Measurements from ENCODE around the gene BLNK. TPM values are rescaled to one million over a fixed set of nuclear protein-coding genes. Genes with fewer than 3 reads are reported as not detected.

The BLNK gene
- total RNA-seq, 1 donor from 2014 or later: 1.4 TPM

GRCh38 chr10:96188916-96189315 is 82.5 kb downstream of the BLNK start:
- no peak overlapping the region for H3K4me3 ChIP-seq
- H3K27me3 ChIP-seq (ENCODE audit: low read depth): no peaks in the 10 kb centered on the region
- H3K27ac ChIP-seq (replicated peaks): no peak overlapping the region
- H3K4me1 ChIP-seq: no peaks in the 10 kb centered on the region
- TF ChIP-seq CTCF (IDR thresholded peaks at IDR 0.05; ENCODE audit: borderline replicate concordance): no peak
- peaks cover 17% of the 10 kb centered on the region for H3K9me3 ChIP-seq (replicated peaks)
- intact Hi-C loops (cut with micrococcal nuclease): no loop called here
- no peak for DNase-seq
- H3K36me3 ChIP-seq: no peaks in the 10 kb centered on the region

DNA sequence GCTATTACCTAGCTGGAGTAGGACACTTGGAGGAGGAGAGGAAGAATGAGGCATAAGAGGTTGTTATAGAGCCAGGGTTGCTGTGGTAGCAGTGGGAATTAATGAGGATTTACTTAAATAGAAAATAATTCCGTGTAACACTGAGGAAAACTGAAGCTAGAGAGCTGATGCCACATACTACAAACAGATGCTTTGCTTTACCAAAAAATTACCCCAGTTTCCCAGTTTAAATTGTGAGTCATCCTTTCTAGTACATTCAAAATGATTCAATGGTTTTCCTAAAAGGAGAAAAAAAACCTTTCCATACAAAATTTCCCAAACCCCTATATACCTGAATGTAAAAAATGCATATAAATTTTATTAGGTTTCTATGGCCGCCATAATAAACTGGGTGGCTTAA is 82.9 kb downstream of the BLNK start:
- Histone ChIP-seq H3K4me3 (no peak overlapping the region), H3K4me1 (no peaks in the 10 kb centered on the region), H3K27ac (replicated peaks) (no peak overlapping the region), H3K9me3 (replicated peaks) (peaks cover 20% of the 10 kb centered on the region), H3K36me3 (no peaks in the 10 kb centered on the region), H3K27me3 (ENCODE audit: low read depth) (no peaks in the 10 kb centered on the region)
- intact Hi-C loops (cut with micrococcal nuclease): no loop called here
- DNase-seq: no peak
- TF ChIP-seq CTCF (IDR thresholded peaks at IDR 0.05; ENCODE audit: borderline replicate concordance): no peak

- intact Hi-C loops (cut with micrococcal nuclease): no loop called here
These were observed 94.4 kb downstream of the BLNK start for GRCh38 chr10:96176985-96177384.

DNA sequence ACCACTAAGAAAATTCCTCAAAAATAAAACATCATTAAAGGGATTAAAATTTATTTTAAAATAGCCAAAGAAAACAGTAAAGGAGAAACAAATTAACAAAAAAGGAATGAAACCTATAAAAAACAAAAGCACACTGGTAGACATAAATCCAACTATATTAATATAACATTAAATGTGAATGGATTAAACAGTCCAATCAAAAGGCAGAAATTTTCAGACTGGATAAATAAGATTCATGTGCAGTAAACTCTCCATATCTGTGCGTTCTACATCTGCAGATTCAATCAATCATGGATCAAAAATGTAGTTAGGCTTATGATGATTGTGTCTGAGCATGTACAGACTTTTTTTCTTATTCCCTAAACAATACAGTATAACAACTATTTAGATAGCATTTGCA is 98.7 kb downstream of the BLNK start:
- intact Hi-C loops (cut with micrococcal nuclease): no loop called here
- Histone ChIP-seq H3K27ac (replicated peaks) (no peak overlapping the region), H3K36me3 (peaks cover 4% of the 10 kb centered on the region), H3K9me3 (replicated peaks) (peaks cover 77% of the 10 kb centered on the region), H3K27me3 (ENCODE audit: low read depth) (no peaks in the 10 kb centered on the region), H3K4me1 (no peaks in the 10 kb centered on the region), H3K4me3 (no peak overlapping the region)
- DNase-seq: no peak
- no peak for TF ChIP-seq CTCF (IDR thresholded peaks at IDR 0.05; ENCODE audit: borderline replicate concordance)

More at GRCh38 chr10:96176985-96177384, 94.4 kb downstream of the BLNK start:
- H3K9me3 ChIP-seq (replicated peaks): peaks cover 65% of the 10 kb centered on the region
- no peak for DNase-seq
- H3K36me3 ChIP-seq: no peaks in the 10 kb centered on the region
- no peaks in the 10 kb centered on the region for H3K4me1 ChIP-seq
- H3K4me3 ChIP-seq: no peak overlapping the region
- TF ChIP-seq CTCF (IDR thresholded peaks at IDR 0.05; ENCODE audit: borderline replicate concordance): no peak
- H3K27me3 ChIP-seq (ENCODE audit: low read depth): no peaks in the 10 kb centered on the region
- H3K27ac ChIP-seq (replicated peaks): no peak overlapping the region

DNA sequence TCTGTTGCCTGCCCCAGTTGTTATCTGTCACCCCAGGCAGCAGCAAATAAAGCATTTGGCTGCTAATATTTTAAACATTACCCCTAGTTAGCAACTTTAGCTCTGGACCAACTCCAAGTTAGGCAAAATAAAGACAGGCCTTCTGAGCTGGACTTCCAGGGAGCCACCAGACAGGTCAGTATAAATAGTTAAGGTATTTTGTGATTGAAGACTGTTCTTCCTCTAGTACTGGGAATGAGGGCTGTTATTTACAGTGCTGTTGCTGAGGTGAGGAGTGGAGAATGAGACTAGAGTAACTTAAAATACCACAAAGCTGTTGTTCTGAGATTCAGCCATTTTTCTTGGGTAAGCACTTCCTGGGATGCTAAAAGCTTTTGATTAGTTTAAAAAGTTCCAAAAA is 101.1 kb downstream of the BLNK start:
- no peak for TF ChIP-seq CTCF (IDR thresholded peaks at IDR 0.05; ENCODE audit: borderline replicate concordance)

DNA sequence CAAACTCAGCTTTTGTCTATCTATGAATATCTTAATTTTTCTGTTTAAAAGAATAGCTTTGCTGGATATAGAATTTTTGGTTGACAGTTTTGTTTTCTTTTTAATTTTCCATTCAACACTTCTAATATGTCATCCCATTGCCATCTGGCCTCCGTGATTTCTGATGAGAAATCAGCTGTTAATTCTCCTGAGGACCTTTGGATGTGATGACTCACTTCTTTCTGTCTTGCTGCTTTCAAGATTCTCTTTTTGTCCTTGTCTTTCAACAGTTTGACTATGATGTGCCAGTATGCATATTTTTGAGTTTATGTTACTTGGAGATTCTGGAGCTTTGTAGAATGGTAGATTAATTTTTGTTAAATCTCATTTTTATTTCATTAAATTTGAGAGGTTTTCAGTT is 102.8 kb downstream of the BLNK start:
- no peaks in the 10 kb centered on the region for H3K4me1 ChIP-seq
- intact Hi-C loops (cut with micrococcal nuclease): no loop called here
- no peak overlapping the region for H3K4me3 ChIP-seq
- no peaks in the 10 kb centered on the region for H3K27me3 ChIP-seq (ENCODE audit: low read depth)
- peaks cover 4% of the 10 kb centered on the region for H3K36me3 ChIP-seq
- peaks cover 70% of the 10 kb centered on the region for H3K9me3 ChIP-seq (replicated peaks)
- no peak for DNase-seq
- no peak for TF ChIP-seq CTCF (IDR thresholded peaks at IDR 0.05; ENCODE audit: borderline replicate concordance)
- no peak overlapping the region for H3K27ac ChIP-seq (replicated peaks)

More for the DNA sequence above, 101.1 kb downstream of the BLNK start:
- no peak for DNase-seq
- Histone ChIP-seq H3K36me3 (peaks cover 4% of the 10 kb centered on the region), H3K4me3 (no peak overlapping the region), H3K27me3 (ENCODE audit: low read depth) (no peaks in the 10 kb centered on the region), H3K4me1 (no peaks in the 10 kb centered on the region), H3K27ac (replicated peaks) (no peak overlapping the region), H3K9me3 (replicated peaks) (peaks cover 79% of the 10 kb centered on the region)
- intact Hi-C loops (cut with micrococcal nuclease): no loop called here
